GM12878 (cell line): ENCODE measurements around the gene CRYBG3. TPM values are rescaled to one million over a fixed set of nuclear protein-coding genes. Genes with fewer than 3 reads are reported as not detected.

Experiments
- ATAC-seq: fragments of 200-7000 bp; cut with Tn5 transposase; 3 replicates; pipeline ENCODE4 v1.9.1; 2020; ENCODE audit warnings: mild to moderate bottlenecking, moderate library complexity
- BruUV-seq: library from RNA; stranded (reverse); fragments of 400-500 nt; replicated peaks from 2 replicates; lab custom pipeline; 2021; lab: Mats Ljungman, UMichigan
- CTCF ChIA-PET: fragments of 300-600 bp; sonication (Branson Sonifier 250); formaldehyde crosslinking; extraction: SDS; loops from one replicate; lab custom pipeline; 2021; ENCODE audit warnings: inconsistent platforms; lab: Yijun Ruan, JAX
- POLR2A ChIA-PET: fragments of 350-600 bp; formaldehyde crosslinking; extraction: SDS; loops from one replicate; lab custom pipeline; 2021; ENCODE audit warnings: inconsistent platforms; lab: Charles Lee
- RAD21 ChIA-PET: fragments of 300-600 bp; sonication (Branson Sonifier 250); formaldehyde crosslinking; loops from one replicate; lab custom pipeline; 2023; ENCODE audit warnings: antibody characterized with exemption; ENCODE audit not compliant: unreplicated experiment; lab: Charles Lee
- SMC1A ChIA-PET: fragments of 300-600 bp; sonication (Branson Sonifier 250); formaldehyde crosslinking; loops from one replicate; lab custom pipeline; 2023; ENCODE audit not compliant: unreplicated experiment, uncharacterized antibody; lab: Charles Lee
- DNase-seq: peaks from one replicate; pipeline ENCODE4 v3.0.0-alpha.2; 2011; ENCODE audit warnings: low read depth, low spot score
- FAIRE-seq: peaks from 3 replicates; lab custom pipeline; 2011; peaks lifted over from hg19 to GRCh38; lab: Jason Lieb, UNC
- H2AFZ ChIP-seq: 2 replicates; pipeline ENCODE4 v1.6.0; 2011; ENCODE audit warnings: low read depth, low read length, control low read depth; ENCODE audit not compliant: control insufficient read depth
- H3K27ac ChIP-seq: 2 replicates; pipeline ENCODE4 v1.5.1; 2011; ENCODE audit warnings: control low read depth; ENCODE audit not compliant: control insufficient read depth, insufficient read depth
- H3K27me3 ChIP-seq, 2 experiments: replicated peaks in 1 of 2; 2 replicates each; pipeline versions ENCODE4 v1.6.0 to v1.6.1; 2011; ENCODE audit warnings: low read length in 1 of 2; ENCODE audit not compliant: control insufficient read depth in 2 of 2, insufficient read depth in 2 of 2
- H3K36me3 ChIP-seq, 2 experiments: 2 replicates each; pipeline ENCODE4 v1.5.1; 2011; ENCODE audit warnings: low read length in 1 of 2; ENCODE audit not compliant: control insufficient read depth in 2 of 2, insufficient read depth in 2 of 2
- H3K4me1 ChIP-seq: 2 replicates; pipeline ENCODE4 v1.6.1; 2011; ENCODE audit warnings: mild to moderate bottlenecking, low read length, moderate library complexity, mixed read lengths; ENCODE audit not compliant: control insufficient read depth, insufficient read depth
- H3K4me2 ChIP-seq: 2 replicates; pipeline ENCODE4 v1.6.0; 2011; ENCODE audit warnings: control low read depth; ENCODE audit not compliant: control insufficient read depth, insufficient read depth
- H3K4me3 ChIP-seq: fragments of 200-600 bp; sonication (generic); 2 replicates; pipeline ENCODE4 v1.5.1; 2016
- H3K79me2 ChIP-seq: 2 replicates; pipeline ENCODE4 v1.6.0; 2011; ENCODE audit warnings: low read length; ENCODE audit not compliant: control insufficient read depth, insufficient read depth
- H3K9ac ChIP-seq: 2 replicates; pipeline ENCODE4 v1.8.0; 2011; ENCODE audit warnings: low read length, control low read depth, mixed read lengths; ENCODE audit not compliant: control insufficient read depth, insufficient read depth
- H3K9me3 ChIP-seq: replicated peaks from 3 replicates; pipeline ENCODE4 v1.5.1; 2011; ENCODE audit warnings: mild to moderate bottlenecking, low read length; ENCODE audit not compliant: control insufficient read depth, insufficient read depth
- H4K20me1 ChIP-seq: 2 replicates; pipeline ENCODE4 v1.6.0; 2011; ENCODE audit not compliant: control insufficient read depth, insufficient read depth
- ATF3 ChIP-seq: IDR thresholded peaks from 2 replicates; pipeline ENCODE4 v1.6.1; 2011; ENCODE audit warnings: low read depth, mild to moderate bottlenecking, low read length, moderate library complexity, borderline replicate concordance; ENCODE audit errors: extremely low read depth
- CEBPB ChIP-seq, 2 experiments: fragments of 150-350 bp in 1 of 2; IDR thresholded peaks; 2 replicates each; pipeline ENCODE4 v1.6.1; 2012 to 2014; ENCODE audit warnings: low read depth in 2 of 2, low read length in 2 of 2, borderline replicate concordance in 1 of 2, inconsistent platforms in 1 of 2
- CHD1 ChIP-seq: IDR thresholded peaks from 2 replicates; pipeline ENCODE4 v1.6.1; 2012; ENCODE audit warnings: low read depth, low read length, improper control_type of control experiment
- EGR1 ChIP-seq, 2 experiments: IDR thresholded peaks; 1 replicate in 1 of 2; 2 replicates in 1 of 2; pipeline ENCODE4 v1.6.1; 2011 to 2012; ENCODE audit warnings: low read depth in 2 of 2, low read length in 2 of 2, borderline replicate concordance in 1 of 2, mild to moderate bottlenecking in 1 of 2, moderate library complexity in 1 of 2
- SIN3A ChIP-seq: IDR thresholded peaks from 2 replicates; pipeline ENCODE4 v1.6.1; 2012; ENCODE audit warnings: low read depth, low read length, improper control_type of control experiment
- YBX1 ChIP-seq: fragments of 450-650 bp; IDR thresholded peaks from 2 replicates; pipeline ENCODE4 v1.6.1; 2016; ENCODE audit warnings: antibody characterized with exemption
- YY1 ChIP-seq: IDR thresholded peaks from 2 replicates; pipeline ENCODE4 v1.6.1; 2011; ENCODE audit warnings: low read depth, mild to moderate bottlenecking, low read length
- ZBTB4 ChIP-seq: fragments of 450-650 bp; formaldehyde crosslinking; IDR thresholded peaks from 2 replicates; pipeline ENCODE4 v1.4.0; 2022; ENCODE audit warnings: mild to moderate bottlenecking, moderate library complexity
- ZNF207 ChIP-seq: fragments of 450-650 bp; IDR thresholded peaks from 2 replicates; pipeline ENCODE4 v1.6.1; 2014; ENCODE audit warnings: antibody characterized with exemption, mild to moderate bottlenecking, borderline replicate concordance
- ZNF217 ChIP-seq: fragments of 450-650 bp; IDR thresholded peaks from 2 replicates; pipeline ENCODE4 v1.6.1; 2017; ENCODE audit warnings: antibody characterized with exemption, mild to moderate bottlenecking
- ZSCAN29 ChIP-seq: fragments of 450-650 bp; IDR thresholded peaks from 2 replicates; pipeline ENCODE4 v1.6.1; 2017; ENCODE audit warnings: mild to moderate bottlenecking, moderate library complexity
- WGBS: methylation state at CpG from one replicate; pipeline ENCODE4 v1.1.6; 2016; ENCODE audit warnings: low lambda C conversion rate; ENCODE audit not compliant: insufficient replicate concordance, insufficient coverage; ENCODE audit errors: missing lambda C conversion rate; 5-methylcytosine and 5-hydroxymethylcytosine counted together
- in situ Hi-C: fragments of 300-500 bp; cut with MboI; formaldehyde crosslinking; loops from 9 replicates; pipeline ENCODE4 v1.14.3; 2018; ENCODE audit warnings: mixed read lengths
- intact Hi-C: fragments of 100-400 bp; cut with micrococcal nuclease; formaldehyde crosslinking; loops from one replicate; pipeline ENCODE4 v1.14.2; 2022; ENCODE audit not compliant: unreplicated experiment
- polyA plus RNA-seq, 11 experiments: library from polyadenylated mRNA; depleted of rRNA in 4 of 11; unstranded in 6 of 11; stranded (reverse) in 5 of 11; fragments of >200 nt; fragmentation: Nextera tagmentation in 4 of 11; fragmentation: Illumina TruSeq in 1 of 11; extraction: Ambion mirVana in 4 of 11; extraction: Trizol in 1 of 11; gene quantifications; 1 replicate in 1 of 11; 2 replicates in 10 of 11; pipeline versions ENCODE4 v1.2.1 to v1.2.3, GENCODE V29; 2011 to 2016; ENCODE audit warnings: inconsistent platforms in 2 of 11, missing spikeins in 2 of 11, low read depth in 1 of 11
- total RNA-seq, 4 experiments: library from RNA; depleted of rRNA in 3 of 4; stranded (reverse); fragments of >200 nt in 3 of 4; fragmentation: Illumina TruSeq in 1 of 4; extraction: Trizol in 1 of 4; gene quantifications; 2 replicates each; pipeline versions ENCODE4 v1.2.1 to v1.2.3, GENCODE V29; 2013 to 2021

CRYBG3 gene
- total and polyA plus RNA-seq, 10 of the 15 experiments (the other 5 are each of a cell fraction or from before 2014, with no cell fraction given), result 0.11 to 5.4 (median 1.6) TPM

GRCh38 chr3:97860364-97860763 is 38.6 kb downstream of the CRYBG3 start:
- Histone ChIP-seq H2AFZ (no peak overlapping the region), H3K9me3 (no peaks in the 10 kb centered on the region; the same call in 2 of the 3 replicates), H3K4me1 (no peaks in the 10 kb centered on the region), H3K36me3 (no peaks in the 10 kb centered on the region), H3K79me2 (no peaks in the 10 kb centered on the region), H3K27me3 (no peaks in the 10 kb centered on the region), H3K27ac (no peak overlapping the region), H3K4me2 (no peak overlapping the region), H3K9ac (no peak overlapping the region), H3K4me3 (no peak overlapping the region), H4K20me1 (no peaks in the 10 kb centered on the region)
- in situ Hi-C loops, result no loop called here
- no TSS peak for BruUV-seq
- POLR2A ChIA-PET, result no interaction called here
- intact Hi-C loops, result no loop called here
- no peak for ATAC-seq
- WGBS, result 0% methylated on average over 2 of the region's 2 CpGs
- FAIRE-seq, result no peak
- SMC1A ChIA-PET, result no interaction called here
- RAD21 ChIA-PET, result no interaction called here
- no peak for DNase-seq
- TF ChIP-seq EGR1 (IDR thresholded peaks at IDR 0.05; ENCODE audit: borderline replicate concordance in 1 of 2, low read depth in 2 of 2, low read length in 2 of 2) (no peak), ATF3 (no peak), ZNF217 (no peak), YY1 (no peak), CEBPB (IDR thresholded peaks at IDR 0.05; ENCODE audit: borderline replicate concordance in 1 of 2, low read depth in 2 of 2, low read length in 2 of 2) (no peak), ZNF207 (no peak), ZBTB4 (CRISPR knock-in tag) (no peak), SIN3A (no peak), YBX1 (no peak), CHD1 (no peak), ZSCAN29 (no peak)
- CTCF ChIA-PET, result no interaction called here
